H1 (cell line): ENCODE data around the gene UGT1A7. TPM values are rescaled to one million over a fixed set of nuclear protein-coding genes. Genes with fewer than 3 reads are reported as not detected.

Source experiments
- CTCF ChIA-PET: fragments of 300-600 bp; sonication (Branson Sonifier 250); formaldehyde crosslinking; loops from one replicate; lab custom pipeline; 2021; ENCODE audit not compliant: partially characterized antibody; lab: Charles Lee
- POLR2A ChIA-PET: fragments of 300-600 bp; sonication (Branson Sonifier 250); formaldehyde crosslinking; loops from one replicate; lab custom pipeline; 2021; ENCODE audit warnings: inconsistent platforms; ENCODE audit not compliant: partially characterized antibody; lab: Charles Lee
- DNase-seq, 2 experiments: peaks; one replicate each; pipeline versions ENCODE4 v3.0.0 to v3.0.0-alpha.2; 2010 to 2022; ENCODE audit warnings: low spot score in 2 of 2, low read depth in 1 of 2, mixed read lengths in 1 of 2
- FAIRE-seq: peaks from 2 replicates; lab custom pipeline; 2011; peaks lifted over from hg19 to GRCh38; lab: Jason Lieb, UNC
- H2AFZ ChIP-seq: 2 replicates; pipeline ENCODE4 v1.8.1; 2012; ENCODE audit warnings: low read length, inconsistent platforms
- H2AK5ac ChIP-seq: 2 replicates; pipeline ENCODE4 v1.6.1; 2013; ENCODE audit warnings: low read depth, low read length
- H2BK120ac ChIP-seq: replicated peaks from 2 replicates; pipeline ENCODE3; 2013; ENCODE audit warnings: low read depth, low read length, inconsistent platforms
- H2BK12ac ChIP-seq: 2 replicates; pipeline ENCODE4 v1.6.1; 2013; ENCODE audit warnings: low read depth, low read length
- H2BK15ac ChIP-seq: 2 replicates; pipeline ENCODE4 v1.6.1; 2013; ENCODE audit warnings: low read length
- H2BK20ac ChIP-seq: 2 replicates; pipeline ENCODE4 v1.6.1; 2013; ENCODE audit warnings: low read length
- H2BK5ac ChIP-seq: 2 replicates; pipeline ENCODE4 v1.6.1; 2013; ENCODE audit warnings: low read depth, low read length
- H3K14ac ChIP-seq: 2 replicates; pipeline ENCODE4 v1.6.1; 2013; ENCODE audit warnings: inconsistent platforms; ENCODE audit not compliant: insufficient read length
- H3K18ac ChIP-seq: 2 replicates; pipeline ENCODE4 v1.6.1; 2013; ENCODE audit warnings: low read length; ENCODE audit errors: extremely low read depth
- H3K23ac ChIP-seq: 2 replicates; pipeline ENCODE4 v1.6.1; 2013; ENCODE audit warnings: inconsistent platforms; ENCODE audit not compliant: insufficient read length
- H3K23me2 ChIP-seq: 2 replicates; pipeline ENCODE4 v1.6.1; 2013; ENCODE audit warnings: low read depth, low read length
- H3K27ac ChIP-seq: 2 replicates; pipeline ENCODE4 v1.6.1; 2011; ENCODE audit warnings: low read depth, low read length, inconsistent platforms
- H3K27me3 ChIP-seq, 4 experiments: replicated peaks in 1 of 4; 1 replicate in 1 of 4; 2 replicates in 3 of 4; pipeline versions ENCODE4 v1.6.1 to v1.8.1; 2011 to 2013; ENCODE audit warnings: low read length in 3 of 4, mild to moderate bottlenecking in 3 of 4, inconsistent platforms in 2 of 4, mixed read lengths in 2 of 4, moderate library complexity in 1 of 4; ENCODE audit not compliant: control insufficient read depth in 3 of 4, insufficient read depth in 3 of 4; ENCODE audit errors: extremely low read depth in 1 of 4
- H3K36me3 ChIP-seq, 4 experiments: 2 replicates each; pipeline versions ENCODE4 v1.6.1 to v1.8.1; 2011 to 2013; ENCODE audit warnings: mild to moderate bottlenecking in 4 of 4, low read length in 3 of 4, moderate library complexity in 2 of 4, control low read depth in 1 of 4, inconsistent platforms in 1 of 4; ENCODE audit not compliant: insufficient read depth in 4 of 4, control insufficient read depth in 2 of 4
- H3K4ac ChIP-seq: replicated peaks from 2 replicates; pipeline ENCODE3; 2013; ENCODE audit warnings: low read length, low read depth, mixed read lengths, inconsistent platforms; ENCODE audit not compliant: insufficient read length
- H3K4me1 ChIP-seq, 4 experiments: replicated peaks in 1 of 4; 1 replicate in 1 of 4; 2 replicates in 3 of 4; pipeline versions ENCODE4 v1.6.1 to v1.8.1; 2011 to 2013; ENCODE audit warnings: low read length in 3 of 4, inconsistent platforms in 2 of 4, mixed read lengths in 1 of 4; ENCODE audit not compliant: insufficient read depth in 4 of 4, control insufficient read depth in 3 of 4
- H3K4me2 ChIP-seq, 2 experiments: 2 replicates each; pipeline versions ENCODE4 v1.6.1 to v1.8.1; 2011 to 2013; ENCODE audit warnings: low read depth in 2 of 2, low read length in 2 of 2, control low read depth in 1 of 2, inconsistent platforms in 1 of 2, mild to moderate bottlenecking in 1 of 2; ENCODE audit not compliant: insufficient read depth in 1 of 2
- H3K4me3 ChIP-seq, 4 experiments: fragments of 200-600, 300-600 bp in 1 of 4; sonication (generic), shearing (Covaris generic), sonication (Bioruptor Twin) in 1 of 4; 2 replicates each; pipeline versions ENCODE4 v1.5.1 to v1.8.1; 2011 to 2016; ENCODE audit warnings: low read length in 4 of 4, low read depth in 3 of 4, control low read depth in 2 of 4, inconsistent platforms in 2 of 4, mild to moderate bottlenecking in 2 of 4, mixed read lengths in 1 of 4, moderate library complexity in 1 of 4; ENCODE audit not compliant: insufficient read depth in 2 of 4; ENCODE audit errors: extremely low read depth in 1 of 4
- H3K56ac ChIP-seq: replicated peaks from 2 replicates; pipeline ENCODE3; 2013; ENCODE audit warnings: low read depth, mild to moderate bottlenecking, mixed read lengths, low read length, inconsistent platforms; ENCODE audit not compliant: insufficient read length
- H3K79me1 ChIP-seq: 2 replicates; pipeline ENCODE4 v1.6.1; 2013; ENCODE audit warnings: low read depth, low read length, control low read depth
- H3K79me2 ChIP-seq, 2 experiments: 2 replicates each; pipeline versions ENCODE4 v1.6.1 to v1.8.1; 2012 to 2013; ENCODE audit warnings: low read length in 2 of 2, mild to moderate bottlenecking in 2 of 2, inconsistent platforms in 1 of 2; ENCODE audit not compliant: insufficient read depth in 2 of 2, control insufficient read depth in 1 of 2
- H3K9ac ChIP-seq, 4 experiments: replicated peaks in 1 of 4; 1 replicate in 1 of 4; 2 replicates in 3 of 4; pipeline versions ENCODE4 v1.6.1 to v1.8.1; 2011 to 2013; ENCODE audit warnings: low read depth in 3 of 4, low read length in 3 of 4, control low read depth in 2 of 4, mild to moderate bottlenecking in 2 of 4, moderate library complexity in 2 of 4, inconsistent platforms in 1 of 4; ENCODE audit errors: extremely low read depth in 1 of 4
- H3K9me3 ChIP-seq, 2 experiments: 2 replicates each; pipeline versions ENCODE4 v1.6.1 to v1.8.1; 2012 to 2013; ENCODE audit warnings: mild to moderate bottlenecking in 2 of 2, moderate library complexity in 2 of 2, control low read depth in 1 of 2, inconsistent platforms in 1 of 2, low read depth in 1 of 2, low read length in 1 of 2, mixed read lengths in 1 of 2; ENCODE audit not compliant: insufficient read depth in 2 of 2
- H4K20me1 ChIP-seq, 2 experiments: replicated peaks in 1 of 2; 2 replicates each; pipeline versions ENCODE3 to v1.8.1; 2011 to 2013; ENCODE audit warnings: inconsistent platforms in 2 of 2, low read length in 2 of 2, mild to moderate bottlenecking in 1 of 2; ENCODE audit not compliant: insufficient read depth in 2 of 2, control insufficient read depth in 1 of 2
- H4K5ac ChIP-seq: 2 replicates; pipeline ENCODE4 v1.6.1; 2013; ENCODE audit warnings: low read length, low read depth, mixed read lengths, inconsistent platforms; ENCODE audit not compliant: insufficient read length
- H4K8ac ChIP-seq: 2 replicates; pipeline ENCODE4 v1.8.0; 2013; ENCODE audit warnings: mild to moderate bottlenecking, moderate library complexity, low read length, inconsistent platforms; ENCODE audit not compliant: insufficient read depth; ENCODE audit errors: extremely low read depth
- H4K91ac ChIP-seq: replicated peaks from 2 replicates; pipeline ENCODE3; 2013; ENCODE audit warnings: low read length, mixed read lengths, inconsistent platforms; ENCODE audit not compliant: insufficient read length
- CBX8 ChIP-seq: fragments of 300-800, 300-1000 bp; sonication (generic); IDR thresholded peaks from 2 replicates; pipeline ENCODE4 v1.7.1; 2016; ENCODE audit warnings: low read depth, low read length, borderline replicate concordance
- CREB1 ChIP-seq: IDR thresholded peaks from 2 replicates; pipeline ENCODE4 v1.6.1; 2012; ENCODE audit warnings: inconsistent platforms
- MAFK ChIP-seq: IDR thresholded peaks from 2 replicates; pipeline ENCODE4 v1.6.1; 2012; ENCODE audit warnings: low read depth, mild to moderate bottlenecking, improper control_type of control experiment, low read length
- POLR2A ChIP-seq, 2 experiments: IDR thresholded peaks; 1 replicate in 1 of 2; 2 replicates in 1 of 2; pipeline ENCODE4 v1.6.1; 2011; ENCODE audit warnings: low read depth in 2 of 2, low read length in 2 of 2, mild to moderate bottlenecking in 2 of 2; ENCODE audit errors: control extremely low read depth in 1 of 2
- RBBP5 ChIP-seq: IDR thresholded peaks from 2 replicates; pipeline ENCODE4 v1.7.1; 2012; ENCODE audit warnings: low read depth, mild to moderate bottlenecking, inconsistent platforms, low read length, moderate library complexity, borderline replicate concordance
- RNF2 ChIP-seq: fragments of 200-900, 300-1000 bp; sonication (generic); IDR thresholded peaks from 2 replicates; pipeline ENCODE4 v1.7.1; 2016; ENCODE audit warnings: borderline replicate concordance, low read depth, mild to moderate bottlenecking, antibody characterized with exemption, low read length; ENCODE audit not compliant: poor library complexity, severe bottlenecking; ENCODE audit errors: missing control alignments
- SUZ12 ChIP-seq: fragments of 200-600 bp; sonication (generic); IDR thresholded peaks from 2 replicates; pipeline ENCODE4 v1.6.1; 2012; ENCODE audit warnings: mild to moderate bottlenecking, inconsistent platforms, low read length, moderate library complexity, mixed read lengths
- WGBS, 2 experiments: shearing (Covaris generic) in 1 of 2; methylation state at CpG; one replicate each; pipeline versions ENCODE4 v1.1.6 to v1.1.7; 2013 to 2015; ENCODE audit warnings: low lambda C conversion rate in 2 of 2, mixed read lengths in 2 of 2, inconsistent platforms in 1 of 2, low coverage in 1 of 2, missing lambda C conversion rate in 1 of 2; ENCODE audit not compliant: insufficient replicate concordance in 2 of 2, insufficient coverage in 1 of 2, insufficient read length in 1 of 2; ENCODE audit errors: extremely low coverage in 1 of 2, missing lambda C conversion rate in 1 of 2; 5-methylcytosine and 5-hydroxymethylcytosine counted together
- polyA plus RNA-seq, 7 experiments: library from polyadenylated mRNA; depleted of rRNA in 3 of 7; stranded (reverse) in 5 of 7; unstranded in 2 of 7; fragments of >200 nt in 5 of 7; fragments of 200-250 nt in 2 of 7; gene quantifications; 1 replicate in 5 of 7; 2 replicates in 1 of 7; 4 replicates in 1 of 7; pipeline versions ENCODE4 v1.2.1 to v1.2.3, GENCODE V29; 2011 to 2013; ENCODE audit warnings: missing spikeins in 2 of 7, mixed read lengths in 2 of 7
- total RNA-seq: library from RNA; stranded (reverse); fragmentation: NEBNext Ultra II Directional; extraction: Animal tissue kit (Norgen Biotek cat#: 25700); gene quantifications from 2 replicates; pipeline ENCODE4 v1.2.1, GENCODE V29; 2021
- TF ChIP-seq, protein P1 (sequence below): IDR thresholded peaks from 2 replicates; pipeline ENCODE4 v1.6.1; 2011; ENCODE audit warnings: low read length, improper control_type of control experiment
- TF ChIP-seq, protein P2 (sequence below): IDR thresholded peaks from 2 replicates; pipeline ENCODE4 v1.6.1; 2011; ENCODE audit warnings: low read depth, mild to moderate bottlenecking, low read length; ENCODE audit not compliant: insufficient read depth
- TF ChIP-seq, protein P3 (sequence below): IDR thresholded peaks from 2 replicates; pipeline ENCODE4 v1.6.1; 2012; ENCODE audit warnings: low read length, inconsistent platforms

Gene UGT1A7
- total and polyA plus RNA-seq, 2 of the 8 experiments (the other 6 are each of a cell fraction or from before 2014, with no cell fraction given), result not detected

DNA sequence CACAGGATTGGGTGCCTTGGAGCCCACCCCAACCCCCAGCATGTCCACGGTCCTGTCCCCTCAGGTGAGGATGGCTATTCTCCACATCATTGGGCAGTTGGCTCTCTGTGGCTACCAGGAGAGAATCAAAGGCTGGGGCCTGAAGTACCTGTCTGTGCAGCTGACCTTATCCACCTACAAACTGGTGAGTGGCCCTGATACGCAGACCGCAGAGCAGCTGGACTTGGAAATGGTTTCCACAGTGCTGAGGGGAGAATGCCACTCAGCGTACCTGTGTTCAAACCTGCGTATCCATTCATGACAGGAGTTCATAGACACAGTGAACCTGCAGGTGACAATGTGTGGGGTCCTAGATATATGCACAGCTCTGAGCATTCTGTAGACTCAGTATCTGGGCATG, 118.0 kb downstream of the UGT1A7 start:
- no peaks in the 10 kb centered on the region for H3K23me2 ChIP-seq
- no peak overlapping the region for H3K9ac ChIP-seq
- no peak overlapping the region for H3K23ac ChIP-seq
- no peaks in the 10 kb centered on the region for H3K79me2 ChIP-seq
- H3K4me3 ChIP-seq, result no peak overlapping the region
- no peaks in the 10 kb centered on the region for H3K27me3 ChIP-seq
- H3K14ac ChIP-seq, result no peak overlapping the region
- no peak overlapping the region for H2BK120ac ChIP-seq
- no peak overlapping the region for H3K4ac ChIP-seq
- H2BK12ac ChIP-seq, result no peak overlapping the region
- whole genome bisulfite sequencing, 2 experiments, result 50% methylated on average over 5 of the region's 5 CpGs; no CpG with 5 or more reads in 1 of the 2 experiments
- no peaks in the 10 kb centered on the region for H3K79me1 ChIP-seq
- peaks cover 0 to 4% of the 10 kb centered on the region in 2 experiments; a peak in 3 of 4 replicates for H3K9me3 ChIP-seq
- DNase-seq (no peak), FAIRE-seq (no peak)
- H3K4me2 ChIP-seq, result no peak overlapping the region
- no peak for TF ChIP-seq CREB1
- TF ChIP-seq, protein P1, sequence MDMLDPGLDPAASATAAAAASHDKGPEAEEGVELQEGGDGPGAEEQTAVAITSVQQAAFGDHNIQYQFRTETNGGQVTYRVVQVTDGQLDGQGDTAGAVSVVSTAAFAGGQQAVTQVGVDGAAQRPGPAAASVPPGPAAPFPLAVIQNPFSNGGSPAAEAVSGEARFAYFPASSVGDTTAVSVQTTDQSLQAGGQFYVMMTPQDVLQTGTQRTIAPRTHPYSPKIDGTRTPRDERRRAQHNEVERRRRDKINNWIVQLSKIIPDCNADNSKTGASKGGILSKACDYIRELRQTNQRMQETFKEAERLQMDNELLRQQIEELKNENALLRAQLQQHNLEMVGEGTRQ, result no peak
- no peak for TF ChIP-seq RNF2
- TF ChIP-seq, protein P2, sequence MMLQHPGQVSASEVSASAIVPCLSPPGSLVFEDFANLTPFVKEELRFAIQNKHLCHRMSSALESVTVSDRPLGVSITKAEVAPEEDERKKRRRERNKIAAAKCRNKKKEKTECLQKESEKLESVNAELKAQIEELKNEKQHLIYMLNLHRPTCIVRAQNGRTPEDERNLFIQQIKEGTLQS, result no peak
- no peak for TF ChIP-seq RBBP5
- no peak for TF ChIP-seq POLR2A (IDR thresholded peaks at IDR 0.05; ENCODE audit: control extremely low read depth in 1 of 2, low read depth in 2 of 2, low read length in 2 of 2)
- TF ChIP-seq SUZ12, result no peak
- TF ChIP-seq CBX8, result no peak
- TF ChIP-seq, protein P3, sequence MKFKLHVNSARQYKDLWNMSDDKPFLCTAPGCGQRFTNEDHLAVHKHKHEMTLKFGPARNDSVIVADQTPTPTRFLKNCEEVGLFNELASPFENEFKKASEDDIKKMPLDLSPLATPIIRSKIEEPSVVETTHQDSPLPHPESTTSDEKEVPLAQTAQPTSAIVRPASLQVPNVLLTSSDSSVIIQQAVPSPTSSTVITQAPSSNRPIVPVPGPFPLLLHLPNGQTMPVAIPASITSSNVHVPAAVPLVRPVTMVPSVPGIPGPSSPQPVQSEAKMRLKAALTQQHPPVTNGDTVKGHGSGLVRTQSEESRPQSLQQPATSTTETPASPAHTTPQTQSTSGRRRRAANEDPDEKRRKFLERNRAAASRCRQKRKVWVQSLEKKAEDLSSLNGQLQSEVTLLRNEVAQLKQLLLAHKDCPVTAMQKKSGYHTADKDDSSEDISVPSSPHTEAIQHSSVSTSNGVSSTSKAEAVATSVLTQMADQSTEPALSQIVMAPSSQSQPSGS, result no peak
- no peak for TF ChIP-seq MAFK
- H4K91ac ChIP-seq, result no peak overlapping the region
- no peak overlapping the region for H2AFZ ChIP-seq
- no peak overlapping the region for H3K18ac ChIP-seq
- no peak overlapping the region for H3K27ac ChIP-seq
- no peak overlapping the region for H2BK5ac ChIP-seq
- no peak overlapping the region for H4K8ac ChIP-seq
- no peaks in the 10 kb centered on the region for H4K20me1 ChIP-seq
- no peak overlapping the region for H2BK20ac ChIP-seq
- no peaks in the 10 kb centered on the region for H3K36me3 ChIP-seq
- no peak overlapping the region for H2AK5ac ChIP-seq
- no peak overlapping the region for H3K56ac ChIP-seq
- no peaks in the 10 kb centered on the region for H3K4me1 ChIP-seq
- ChIA-PET CTCF (no interaction called here), POLR2A (no interaction called here)
- H2BK15ac ChIP-seq, result no peak overlapping the region
- H4K5ac ChIP-seq, result no peak overlapping the region
